DMS53 treated with DMSO at 0.1 percent for 48 hours (cell line): ENCODE results near the gene QARS1.

Source experiments
- DNase-seq: peaks from one replicate; lab custom pipeline; 2025; ENCODE audit not compliant: unreplicated experiment; lab: John Stamatoyannopoulos, UW

The QARS1 gene

DNA sequence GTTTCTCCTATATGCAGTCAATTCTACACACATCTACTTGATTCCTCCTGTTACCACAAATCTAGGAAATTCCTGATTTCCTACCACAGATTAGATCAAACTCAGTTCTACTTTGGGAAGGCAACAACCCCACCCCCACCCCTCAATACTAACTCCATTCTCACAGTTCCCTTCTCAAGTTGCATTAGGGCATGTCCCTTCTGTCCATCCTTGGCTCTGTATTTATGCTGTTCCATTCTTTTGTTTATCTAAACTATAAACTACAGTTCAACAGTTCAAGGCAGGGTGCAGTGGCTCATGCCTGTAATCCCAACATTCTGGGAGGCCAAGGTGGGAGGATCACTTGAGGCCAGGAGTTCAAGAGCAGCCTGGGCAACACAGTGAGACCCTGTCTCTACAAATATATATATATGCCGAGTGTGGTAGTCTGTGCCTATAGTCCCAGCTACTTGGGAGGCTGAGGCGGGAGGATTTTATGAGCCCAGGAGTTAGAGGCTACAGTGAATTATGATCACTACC is 50.2 kb downstream of the QARS1 start:
- no peak for DNase-seq

DNA sequence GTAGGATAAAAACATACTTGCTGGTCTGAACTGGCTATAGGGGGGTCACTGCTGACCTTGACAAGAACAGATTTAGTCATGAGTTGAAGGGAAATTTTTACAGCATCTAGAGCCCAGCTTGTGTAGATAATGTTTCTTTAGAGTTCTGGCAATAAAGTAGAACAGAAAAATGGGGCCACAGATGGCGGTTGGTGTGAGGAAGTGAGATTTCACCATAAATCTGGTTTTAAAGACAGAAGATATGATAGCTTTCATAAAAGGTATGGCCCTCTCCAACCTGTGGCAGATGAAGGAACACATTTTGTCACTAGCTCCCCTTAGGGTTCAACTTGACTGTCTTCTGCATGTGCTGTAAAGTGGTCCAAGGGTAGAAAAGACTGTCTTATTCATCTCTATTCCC is 51.0 kb downstream of the QARS1 start:
- no peak for DNase-seq
